HG03439 (cell line): ENCODE data around the gene PRRX1.

ENCODE experiments used
- ATAC-seq: cut with Tn5 transposase; IDR thresholded peaks from one replicate; pipeline ENCODE4 v1.9.1; 2021; ENCODE audit warnings: mild to moderate bottlenecking, moderate library complexity; ENCODE audit not compliant: unreplicated experiment

The PRRX1 gene

DNA sequence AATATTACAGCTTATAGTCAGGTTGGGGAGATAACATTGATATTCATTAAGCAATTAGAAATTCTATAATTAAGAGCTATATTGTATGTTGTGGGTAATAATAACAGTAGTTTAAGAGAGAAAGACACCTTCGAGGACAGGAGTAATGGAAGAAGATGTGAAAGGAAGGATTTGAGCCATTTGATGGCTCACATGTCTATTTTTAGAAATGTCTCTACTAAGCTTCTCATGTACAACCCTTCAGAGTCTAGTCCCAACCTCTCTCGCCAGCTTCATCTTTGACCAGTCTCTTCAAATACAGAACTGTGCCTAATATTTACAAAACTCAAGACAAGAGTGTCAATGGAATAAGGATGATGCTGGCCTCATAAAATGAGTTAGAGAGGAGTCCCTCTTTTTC lies 95.1 kb downstream of the PRRX1 start:
- no peak for ATAC-seq

DNA sequence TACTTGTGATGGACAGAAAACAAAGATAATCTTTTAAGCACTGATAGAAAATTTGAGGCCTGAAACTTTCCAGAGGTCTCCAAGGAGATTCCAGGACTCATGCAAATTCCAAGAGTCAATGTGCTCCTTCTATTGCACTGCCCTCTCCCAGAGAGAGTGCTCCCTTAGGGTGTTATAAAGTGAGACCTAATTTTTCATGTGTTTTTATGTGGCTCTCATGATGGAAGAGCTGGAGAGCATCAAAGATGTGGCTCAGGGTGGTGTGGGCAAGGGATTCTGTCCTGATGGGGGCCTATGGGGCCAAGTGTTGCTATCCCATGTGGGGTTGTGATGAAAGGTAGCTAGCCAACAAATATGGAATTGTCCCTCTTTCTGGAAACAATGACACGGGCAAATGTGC lies 101.3 kb downstream of the PRRX1 start:
- no peak for ATAC-seq

DNA sequence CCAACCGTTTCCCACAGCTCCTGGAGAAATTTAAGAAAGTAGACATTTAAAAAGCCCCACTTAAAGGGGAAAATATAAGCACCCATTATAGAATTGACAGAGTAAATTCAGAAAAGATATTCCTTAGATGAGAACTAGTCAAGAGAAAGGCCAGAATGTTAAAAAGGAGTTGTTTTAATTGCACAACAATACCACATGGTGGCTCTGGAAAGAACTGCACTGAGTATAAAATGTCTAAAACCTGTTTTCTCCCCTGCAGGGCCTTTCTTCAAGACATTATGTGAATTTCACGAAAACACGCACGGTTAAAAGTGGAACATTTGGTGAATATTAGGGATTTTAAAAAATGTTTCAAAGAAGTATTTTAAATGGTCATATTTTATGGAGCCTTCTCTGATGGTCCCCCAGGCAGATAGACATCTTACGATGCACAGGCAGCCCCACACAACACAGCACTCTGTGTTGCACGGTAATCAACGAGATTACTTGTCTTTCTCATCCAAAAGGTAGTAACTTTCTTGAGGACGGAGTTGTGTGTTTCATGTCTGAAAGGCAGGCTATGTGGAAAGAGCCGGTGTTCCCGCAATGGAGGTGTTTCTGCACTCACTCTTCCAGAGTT lies 101.9 kb downstream of the PRRX1 start:
- ATAC-seq: no peak

DNA sequence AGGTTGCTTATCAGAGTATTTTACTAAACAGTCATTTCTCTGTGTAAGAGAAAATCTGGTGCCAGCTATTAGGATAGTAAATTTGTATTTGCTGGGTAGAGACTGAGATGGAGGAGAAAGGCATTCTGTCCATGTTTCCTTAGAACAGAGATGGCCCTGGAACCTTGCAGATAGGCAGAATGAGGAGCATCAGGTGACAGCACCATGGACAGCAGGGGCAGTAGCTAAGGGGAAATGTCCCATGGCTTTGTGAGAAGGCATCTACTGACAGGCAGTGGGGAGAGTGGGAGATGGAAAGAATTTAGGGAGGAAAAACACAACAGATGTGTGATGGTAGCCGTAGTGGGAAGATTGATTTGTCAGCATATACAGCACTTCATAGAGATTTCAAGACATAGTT lies 105.0 kb downstream of the PRRX1 start:
- no peak for ATAC-seq

DNA sequence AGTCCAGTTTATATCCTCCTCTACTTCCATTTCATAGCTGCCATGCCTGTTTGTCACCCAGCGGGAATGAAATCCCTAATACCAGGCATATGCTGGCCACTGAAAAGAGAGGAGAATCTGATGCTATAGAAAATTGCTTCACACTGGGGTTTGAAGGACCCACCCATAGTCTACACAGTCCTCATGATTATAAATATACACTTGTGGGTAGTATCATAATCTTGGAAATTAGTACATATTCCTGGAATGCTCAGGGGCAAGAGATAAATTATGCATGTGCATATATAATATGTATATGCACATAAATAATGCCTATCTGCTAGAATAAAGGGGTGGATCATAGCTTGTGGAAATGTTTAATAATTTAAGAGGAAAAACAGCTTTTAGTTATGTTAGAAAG lies 105.8 kb downstream of the PRRX1 start:
- ATAC-seq: no peak

DNA sequence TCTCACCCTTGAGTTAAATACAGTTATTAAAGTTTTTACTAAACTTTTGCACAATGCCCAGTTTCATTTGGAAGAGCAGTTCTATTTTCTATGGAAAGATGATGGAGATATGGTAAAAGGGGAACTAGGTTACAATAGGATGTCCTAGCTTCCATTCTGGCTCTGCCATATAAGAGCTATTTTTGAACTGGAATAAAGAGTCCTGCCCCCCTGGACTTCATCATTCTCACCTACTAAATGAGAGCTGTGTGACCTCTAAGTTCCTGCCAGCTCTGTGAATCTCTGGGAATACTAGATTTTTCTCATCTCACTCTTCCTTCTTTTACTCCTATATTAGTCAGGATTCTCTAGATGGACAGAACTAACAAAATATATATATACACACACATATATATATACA lies 106.3 kb downstream of the PRRX1 start:
- no peak for ATAC-seq

DNA sequence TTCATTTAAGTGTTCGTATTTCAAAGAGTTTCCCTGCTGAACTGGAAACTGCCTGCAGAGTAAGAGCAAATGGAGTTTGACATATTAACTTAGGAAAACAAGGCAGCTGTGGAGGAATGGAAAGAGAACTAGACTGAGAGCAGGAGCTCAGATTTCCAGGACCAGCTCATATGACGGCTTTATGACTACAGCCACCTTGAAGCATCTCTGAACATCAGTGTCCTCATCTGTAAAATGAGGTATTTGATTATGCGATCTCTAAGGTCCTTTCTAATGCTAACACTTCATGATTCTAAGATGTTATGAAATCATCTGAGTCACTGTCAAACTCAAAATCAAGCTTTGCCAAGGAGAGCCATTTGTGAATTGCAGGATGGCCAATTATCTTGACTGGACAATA lies 112.3 kb downstream of the PRRX1 start:
- ATAC-seq: no peak

DNA sequence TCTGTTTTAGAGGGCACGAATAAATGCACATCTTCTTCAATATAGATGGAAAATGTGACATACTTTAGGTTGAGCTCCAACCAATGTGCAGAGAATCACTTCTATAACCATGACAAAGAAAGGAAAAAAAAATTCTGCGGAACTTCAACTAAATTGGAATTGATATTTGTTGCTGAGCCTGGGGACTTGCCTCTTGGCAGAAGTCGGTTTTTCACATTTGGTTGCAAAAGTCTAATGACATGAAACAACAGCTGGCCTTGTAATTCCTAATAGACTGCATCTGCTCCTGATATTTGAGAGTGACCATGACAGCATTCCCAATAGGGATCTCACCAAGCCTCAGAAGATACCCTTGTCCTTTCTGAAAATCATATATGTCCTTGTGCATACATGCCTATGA lies 112.8 kb downstream of the PRRX1 start:
- ATAC-seq: no peak
